Stimulated activated CD8-positive, alpha-beta memory T cell treated with anti-CD3 and anti-CD28 coated beads, Interleukin-15, amount 100 ng/mL, for 4 hours (primary cell): ENCODE data around the gene RARG.

ENCODE experiments used
- DNase-seq, 2 donors: peaks; one replicate each; pipeline ENCODE4 v3.0.0-alpha.2; 2020; ENCODE audit warnings: low read depth in 2 of 2

The RARG gene

DNA sequence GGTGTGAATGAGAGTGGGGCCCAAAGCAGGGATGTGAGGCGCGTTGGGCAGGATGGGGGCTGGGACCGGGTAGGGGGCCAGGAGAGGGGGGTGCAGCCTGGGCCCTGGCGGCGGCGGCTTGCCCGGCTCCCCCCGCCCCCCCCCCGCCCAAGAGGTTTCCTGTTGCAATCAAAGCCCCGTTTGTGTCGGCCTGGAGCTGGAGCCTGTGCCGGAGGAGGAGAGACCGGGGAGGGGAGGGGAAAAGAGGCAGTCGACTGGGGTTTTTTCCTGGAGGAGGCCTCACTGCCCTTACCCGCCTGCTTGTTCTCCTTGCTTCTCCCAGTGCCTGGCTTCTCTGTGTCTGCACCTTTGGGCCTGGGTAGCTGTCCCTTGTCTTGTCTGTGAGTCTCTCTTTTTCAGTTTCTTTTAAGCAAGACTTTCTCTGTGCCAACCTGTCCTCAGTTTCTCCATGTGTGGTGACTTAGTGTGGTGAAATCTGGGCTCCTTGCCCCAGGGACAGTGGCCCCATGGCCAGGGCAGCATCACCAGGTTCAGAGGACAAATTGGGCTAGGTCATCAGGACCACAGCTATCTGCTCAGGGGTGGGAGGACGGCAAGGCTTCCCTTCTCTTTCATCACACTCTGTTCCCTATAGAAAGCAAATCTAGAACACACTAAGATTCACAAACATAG is 8.5 kb downstream of the RARG start:
- DNase-seq: no peak

- DNase-seq: no peak
Observed at GRCh38 chr12:53222806-53223261, 9.2 kb downstream of the RARG start.

GRCh38 chr12:53222170-53222721 is 9.8 kb downstream of the RARG start:
- DNase-seq: no peak

GRCh38 chr12:53221203-53222080 is 10.6 kb downstream of the RARG start:
- DNase-seq: no peak

DNA sequence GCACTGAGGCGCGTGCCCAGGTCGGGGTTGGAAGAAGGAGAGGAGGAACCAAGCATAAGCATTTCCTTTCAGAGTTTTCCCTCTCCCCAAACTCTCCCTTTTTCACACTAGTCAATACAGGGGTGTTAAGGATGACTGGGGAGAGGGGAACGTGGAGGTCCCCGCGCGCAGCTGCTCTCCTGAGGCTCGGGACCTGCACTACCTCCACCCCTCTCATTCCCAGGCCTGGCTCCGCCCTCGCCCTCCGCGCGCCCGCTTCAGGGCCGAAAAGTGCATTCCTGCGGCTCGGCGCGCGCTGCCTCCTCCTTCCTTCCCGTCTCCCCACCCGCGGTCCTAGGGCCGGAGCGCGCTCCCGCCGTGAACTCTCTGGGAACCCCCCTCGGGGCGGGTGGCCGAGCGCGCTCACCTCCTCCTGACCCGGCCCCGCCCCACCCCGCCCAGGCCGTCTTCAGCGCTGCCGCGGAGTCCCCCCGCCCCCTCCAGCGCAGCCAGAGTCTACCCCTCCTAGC is 11.3 kb downstream of the RARG start:
- peak in 1 of 2 donors; percentile 70 for DNase-seq

- peak in 1 of 2 donors; percentile 47 for DNase-seq
Observed at GRCh38 chr12:53219956-53220693, 11.9 kb downstream of the RARG start.

DNA sequence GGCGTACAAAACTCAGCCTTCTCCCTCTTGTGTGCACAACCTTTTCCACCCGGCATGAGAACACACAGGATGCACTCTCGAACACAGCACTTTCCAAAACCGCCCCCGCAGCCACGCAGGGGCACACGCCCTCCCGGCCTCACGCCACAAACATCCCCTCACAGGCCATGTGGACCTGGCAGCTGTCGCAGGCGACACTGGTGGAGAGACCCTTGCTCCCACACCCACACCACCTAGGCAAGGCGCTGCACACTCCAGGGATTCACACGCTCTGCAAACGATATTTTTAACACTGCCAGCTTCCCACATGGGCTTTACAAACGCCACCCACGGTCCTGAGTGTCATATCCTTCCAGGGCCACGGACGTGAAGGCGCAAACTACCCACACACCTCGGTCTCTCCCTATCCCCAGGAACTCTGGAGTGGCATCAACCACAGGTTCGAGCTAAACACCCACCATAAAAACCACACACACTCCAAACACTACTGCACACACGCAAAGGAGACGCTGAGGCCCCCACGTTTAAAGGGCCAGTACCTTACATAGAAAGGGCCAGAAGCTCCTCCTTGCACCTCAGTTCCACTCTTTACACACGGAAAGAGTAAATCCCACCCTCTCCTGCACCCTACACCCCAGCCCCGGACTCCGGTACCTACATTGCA is 12.6 kb downstream of the RARG start:
- peak; percentile 54 to 65 for DNase-seq

DNA sequence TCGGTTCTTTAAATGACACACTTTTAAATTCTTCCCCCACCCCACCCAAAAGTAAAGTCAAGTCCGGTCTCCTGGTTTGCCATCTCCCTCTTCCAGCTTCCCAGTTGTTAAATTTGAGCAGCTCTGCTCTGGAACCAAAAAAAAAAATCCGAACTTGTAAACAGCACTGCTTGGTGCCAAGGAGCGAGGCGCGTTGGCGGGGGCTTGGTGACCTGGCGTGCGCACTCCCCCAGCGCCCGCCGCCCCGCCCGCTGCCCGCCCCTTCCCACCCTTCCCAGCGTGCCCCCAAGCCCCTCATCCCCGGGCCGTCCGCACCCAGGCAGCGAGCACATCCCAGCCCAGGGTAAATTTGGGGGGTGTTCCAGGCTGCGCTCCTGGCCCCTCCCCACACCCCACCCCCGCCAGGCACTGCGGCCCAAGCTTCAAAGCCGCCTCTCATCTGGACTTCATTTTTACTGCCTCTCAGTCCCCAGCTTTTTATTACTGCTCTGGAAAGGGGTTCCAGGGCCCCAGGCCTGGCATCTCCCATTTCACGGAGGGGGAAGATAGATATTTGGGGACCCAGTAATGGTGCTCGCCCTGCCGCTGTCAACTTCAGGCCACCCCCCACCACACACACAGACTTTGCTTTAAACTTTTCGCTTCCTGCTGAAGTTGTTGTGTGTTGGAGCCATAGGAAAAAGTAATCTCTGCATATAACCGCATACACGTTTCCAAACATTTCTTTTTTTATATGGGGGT is 13.3 kb downstream of the RARG start:
- no peak for DNase-seq

DNA sequence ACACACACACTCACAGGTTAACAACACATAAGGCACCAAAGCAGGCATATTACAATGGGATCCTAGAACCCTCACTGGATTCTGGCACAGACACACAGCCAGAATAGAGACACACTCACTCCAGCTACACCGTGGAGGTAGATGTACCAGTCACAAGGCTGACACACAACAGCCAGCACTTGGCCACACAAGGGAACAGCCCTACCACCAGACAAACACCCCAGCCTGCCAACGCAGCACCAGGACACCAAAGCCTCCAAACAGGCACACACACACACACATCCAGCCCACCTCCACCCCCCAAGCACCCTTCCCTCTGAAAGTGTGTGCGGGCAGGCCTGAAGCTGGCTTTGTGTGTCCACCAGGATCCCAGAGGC is 14.1 kb downstream of the RARG start:
- no peak for DNase-seq

- DNase-seq: peak in 1 of 2 donors; percentile 38
Observed at GRCh38 chr12:53217051-53217930, 14.7 kb downstream of the RARG start.

- no peak for DNase-seq
Observed at GRCh38 chr12:53215497-53215896, 16.5 kb downstream of the RARG start.

DNA sequence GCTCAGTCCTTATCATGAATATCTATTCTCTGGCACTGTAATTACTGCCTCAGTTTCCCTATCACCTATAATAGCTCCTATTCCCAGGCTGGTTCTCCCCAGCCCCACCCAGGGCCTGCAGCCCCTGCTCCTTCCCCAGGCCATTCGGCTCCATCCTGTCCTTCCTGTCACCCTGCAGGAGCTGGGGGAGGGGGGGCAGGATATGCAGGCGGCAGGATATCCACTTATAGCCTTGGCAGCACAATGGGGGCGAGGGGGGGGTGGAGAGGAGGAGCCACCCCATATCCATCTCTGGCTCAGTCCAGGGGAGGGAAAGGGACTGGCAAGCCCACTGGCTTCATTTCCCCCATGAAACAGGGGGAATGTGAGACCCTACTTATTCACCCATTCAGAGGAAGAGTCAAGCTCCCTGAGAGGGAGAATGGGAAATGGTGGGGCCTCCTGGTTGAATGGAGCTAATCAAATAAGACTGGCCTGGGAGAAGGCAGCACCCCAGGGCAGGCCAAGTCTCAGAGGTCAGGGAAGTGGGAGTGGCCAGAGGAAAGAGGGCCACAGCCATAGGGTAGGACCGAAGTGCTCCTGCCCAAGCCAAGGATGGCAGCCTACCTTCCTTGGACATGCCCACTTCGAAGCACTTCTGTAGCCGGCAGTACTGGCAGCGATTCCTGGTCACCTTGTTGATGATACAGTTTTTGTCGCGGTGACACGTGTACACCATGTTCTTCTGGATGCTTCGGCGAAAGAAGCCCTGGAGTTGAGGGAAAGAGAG is 17.1 kb downstream of the RARG start:
- DNase-seq: no peak

DNA sequence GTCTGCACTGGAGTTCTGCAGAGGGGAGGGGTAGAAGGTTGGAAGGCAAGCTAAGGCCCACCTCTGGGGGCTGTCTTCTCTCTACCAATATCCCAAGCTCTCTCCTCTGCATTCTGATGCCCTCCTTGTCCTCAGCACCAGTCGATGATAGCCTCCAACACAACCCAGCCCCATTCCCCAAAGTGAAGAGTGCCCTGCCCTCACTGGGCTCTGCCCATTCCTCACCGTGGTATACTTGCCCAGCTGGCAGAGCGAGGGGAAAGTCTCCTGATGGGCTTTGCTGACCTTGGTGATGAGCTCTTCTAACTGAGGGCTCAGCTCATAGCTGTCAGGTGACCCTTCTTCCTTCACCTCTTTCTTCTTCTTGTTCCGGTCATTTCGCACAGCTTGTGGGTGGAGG is 17.8 kb downstream of the RARG start:
- no peak for DNase-seq

DNA sequence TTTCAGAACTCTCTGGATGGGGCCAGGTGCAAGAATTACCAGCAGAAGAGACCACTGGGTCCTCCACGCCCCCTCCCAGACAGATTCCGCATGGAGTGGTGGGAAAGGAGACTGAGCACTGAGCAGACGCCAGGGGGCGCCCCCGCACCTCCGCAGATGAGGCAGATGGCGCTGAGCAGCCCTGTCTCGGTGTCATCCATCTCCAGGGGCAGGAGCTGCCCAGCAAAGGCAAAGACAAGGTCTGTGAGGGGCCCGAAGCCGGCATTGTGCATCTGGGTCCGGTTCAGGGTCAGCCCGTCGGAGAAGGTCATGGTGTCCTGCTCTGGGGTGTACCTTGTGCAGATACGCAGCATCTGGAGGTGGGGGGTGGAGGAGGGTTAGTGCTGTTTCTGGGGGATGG is 18.7 kb downstream of the RARG start:
- peak; percentile 57 to 69 for DNase-seq

- no peak for DNase-seq
Observed at GRCh38 chr12:53212931-53213330, 19.1 kb downstream of the RARG start.

- DNase-seq: no peak
Observed at GRCh38 chr12:53211476-53212381, 20.3 kb downstream of the RARG start.

GRCh38 chr12:53210843-53211242 is 21.2 kb downstream of the RARG start:
- no peak for DNase-seq
